ENCODE results near the gene FOXI1.
"Not testable (repeated sequence)": the region's sequence is repeated elsewhere in the genome, so short reads cannot be mapped to it uniquely, and the experiment has no call there.

The FOXI1 gene

GRCh38 chr5:170092455-170093101 is 13.1 kb upstream of the FOXI1 start:
- no peak for DNase-seq (ENCODE audit: low read depth in 2 of 3, low spot score in 1 of 3)

GRCh38 chr5:170094329-170094728 is 11.4 kb upstream of the FOXI1 start:
- DNase-seq (ENCODE audit: low read depth in 2 of 3, low spot score in 1 of 3) = not testable (repeated sequence)

DNA sequence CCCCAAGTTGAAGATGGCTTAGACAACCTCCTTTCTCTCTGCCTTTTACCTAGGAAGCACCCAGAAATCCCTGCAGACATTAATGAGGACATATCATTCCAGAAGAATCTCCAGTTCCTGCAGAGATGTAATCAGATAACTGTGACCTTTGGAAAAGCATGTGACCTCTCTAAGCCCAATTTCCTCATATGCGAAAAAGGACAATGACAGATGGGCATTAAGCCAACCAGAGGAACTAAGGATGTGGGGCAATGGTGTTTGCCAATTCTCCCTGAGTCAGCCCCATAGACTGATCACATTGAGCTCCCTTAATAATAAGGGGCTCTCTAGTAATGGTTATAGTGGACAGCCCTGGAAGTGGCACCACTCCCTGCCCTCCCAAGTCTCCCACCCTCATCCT is 10.1 kb upstream of the FOXI1 start:
- DNase-seq (ENCODE audit: low read depth in 2 of 3, low spot score in 1 of 3) = no peak

DNA sequence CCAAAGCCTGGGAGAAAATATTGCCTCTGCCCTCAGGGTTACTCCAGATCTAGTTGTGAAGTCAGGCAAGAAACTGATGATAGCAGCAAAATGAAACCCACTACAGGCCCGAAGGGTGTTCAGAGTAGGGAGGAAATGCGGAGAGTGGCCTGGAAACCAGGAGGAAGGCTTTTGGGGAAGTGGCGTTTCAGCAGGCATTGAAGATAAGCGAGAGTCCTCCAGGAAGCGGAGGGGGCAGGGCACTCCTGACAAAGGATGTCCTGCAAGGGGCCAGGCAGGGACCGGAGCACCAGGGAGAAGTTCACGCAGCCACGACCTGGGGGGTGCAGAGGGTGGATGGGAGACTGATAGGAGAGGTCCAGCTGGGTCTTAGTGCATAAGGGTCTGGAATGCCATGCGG is 7.8 kb upstream of the FOXI1 start:
- DNase-seq (ENCODE audit: low read depth in 2 of 3, low spot score in 1 of 3) = no peak

DNA sequence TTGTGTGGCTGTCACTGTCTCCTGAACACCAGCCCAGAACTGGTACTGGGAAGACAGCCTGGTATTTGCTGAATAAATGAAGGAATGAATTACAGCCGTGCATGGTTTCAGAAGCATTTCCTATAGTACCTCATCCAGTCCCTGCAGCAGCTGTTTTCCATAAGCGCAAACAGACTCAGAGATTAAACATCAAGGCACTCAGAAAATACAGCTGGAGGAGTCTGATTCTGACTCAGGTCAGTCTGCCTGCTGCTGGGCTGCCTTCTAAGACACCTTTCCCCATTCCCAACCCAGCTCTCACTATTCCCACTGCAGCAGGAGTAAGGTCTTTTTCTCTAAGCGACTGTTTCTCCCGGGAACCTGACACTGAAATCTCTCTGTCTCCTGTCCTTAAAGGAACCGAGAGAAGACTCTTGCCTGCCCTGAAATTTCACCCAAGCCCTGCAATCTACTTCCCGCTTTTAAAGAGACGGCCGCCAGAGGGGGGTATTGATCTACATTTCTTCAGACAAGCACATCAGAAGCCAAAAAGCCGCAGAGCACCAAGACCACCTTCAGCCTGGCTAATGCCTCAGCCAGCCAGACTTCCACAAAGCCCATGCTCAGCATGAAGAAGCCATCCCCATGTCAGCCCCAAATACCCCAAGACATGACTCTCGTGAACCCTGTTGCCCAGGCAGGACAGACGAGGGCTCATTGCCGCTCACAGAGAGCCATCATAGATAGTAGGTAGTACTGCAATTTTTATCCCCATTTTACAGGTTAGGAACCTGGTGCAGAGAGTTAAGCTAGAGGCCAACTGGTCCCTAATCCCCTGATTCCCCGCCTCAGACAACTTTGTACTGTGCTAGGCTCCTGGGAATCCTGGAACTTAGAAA is 5.4 kb upstream of the FOXI1 start:
- peak; percentile 49 to 65 (median 61) for DNase-seq (ENCODE audit: low read depth in 2 of 3, low spot score in 1 of 3)

DNA sequence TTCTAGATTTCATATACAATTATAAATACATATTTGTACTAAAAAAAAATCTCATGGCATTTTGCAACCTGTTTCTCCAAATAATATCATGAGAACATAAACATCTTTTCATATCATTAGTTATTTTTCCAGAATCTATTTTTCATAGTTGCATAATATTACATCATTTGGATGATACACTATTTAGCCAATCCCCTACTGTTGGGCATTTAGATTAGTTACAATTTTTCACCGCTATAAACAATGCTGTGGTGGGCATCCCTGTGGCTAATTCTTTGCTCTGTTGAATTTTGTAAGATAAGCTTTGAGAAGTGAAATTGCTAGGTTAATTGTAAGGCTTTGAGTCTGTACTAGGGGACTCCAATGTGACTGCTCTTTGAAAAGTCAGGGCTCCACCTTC is 2.2 kb upstream of the FOXI1 start:
- DNase-seq (ENCODE audit: low read depth in 2 of 3, low spot score in 1 of 3) = no peak

DNA sequence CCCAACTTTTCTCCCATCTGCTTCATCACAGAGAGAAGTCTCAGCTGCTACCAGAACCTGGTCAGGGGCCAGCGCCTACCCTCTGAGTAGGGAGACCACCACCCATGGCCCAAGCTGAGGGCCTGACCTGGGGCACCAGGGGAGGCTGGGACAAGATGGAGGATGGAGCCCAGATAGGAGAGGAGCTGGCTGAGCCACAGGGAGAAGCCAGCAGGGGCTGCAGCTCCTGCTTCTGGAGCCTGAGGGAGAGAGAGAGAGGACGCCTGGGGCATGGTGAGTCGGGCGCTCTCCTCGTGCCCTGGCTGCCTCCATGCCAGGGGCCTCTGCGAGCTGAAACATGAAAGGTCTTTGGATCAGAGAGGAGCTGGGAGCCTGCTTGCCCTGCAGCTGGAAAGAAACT is 1.4 kb upstream of the FOXI1 start:
- DNase-seq (ENCODE audit: low read depth in 2 of 3, low spot score in 1 of 3) = no peak

- DNase-seq (ENCODE audit: low read depth in 2 of 3, low spot score in 1 of 3) = no peak
These were observed 987 bp upstream of the FOXI1 start for GRCh38 chr5:170104710-170105109.

GRCh38 chr5:170107674-170108073 is 2.0 kb downstream of the FOXI1 start:
- DNase-seq (ENCODE audit: low read depth in 2 of 3, low spot score in 1 of 3) = no peak

DNA sequence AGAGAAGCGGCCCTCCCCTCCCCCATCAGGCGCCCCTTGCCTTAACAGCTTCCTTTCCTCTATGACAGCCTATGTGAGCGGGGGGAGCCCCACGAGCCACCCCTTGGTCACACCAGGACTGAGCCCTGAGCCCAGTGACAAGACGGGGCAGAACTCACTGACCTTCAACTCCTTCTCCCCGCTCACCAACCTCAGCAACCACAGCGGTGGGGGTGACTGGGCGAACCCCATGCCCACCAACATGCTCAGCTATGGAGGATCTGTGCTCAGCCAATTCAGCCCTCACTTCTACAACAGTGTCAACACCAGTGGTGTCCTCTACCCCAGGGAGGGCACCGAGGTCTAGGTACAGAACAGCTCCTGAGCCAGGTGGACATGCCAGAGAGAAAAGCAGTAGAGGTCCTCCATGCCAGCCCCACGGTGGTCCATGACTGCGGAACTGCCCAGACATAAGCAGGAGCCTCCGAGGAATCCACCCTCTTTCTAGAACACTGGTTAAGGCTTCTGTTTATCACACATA is 2.6 kb downstream of the FOXI1 start:
- DNase-seq (ENCODE audit: low read depth in 2 of 3, low spot score in 1 of 3) = no peak

DNA sequence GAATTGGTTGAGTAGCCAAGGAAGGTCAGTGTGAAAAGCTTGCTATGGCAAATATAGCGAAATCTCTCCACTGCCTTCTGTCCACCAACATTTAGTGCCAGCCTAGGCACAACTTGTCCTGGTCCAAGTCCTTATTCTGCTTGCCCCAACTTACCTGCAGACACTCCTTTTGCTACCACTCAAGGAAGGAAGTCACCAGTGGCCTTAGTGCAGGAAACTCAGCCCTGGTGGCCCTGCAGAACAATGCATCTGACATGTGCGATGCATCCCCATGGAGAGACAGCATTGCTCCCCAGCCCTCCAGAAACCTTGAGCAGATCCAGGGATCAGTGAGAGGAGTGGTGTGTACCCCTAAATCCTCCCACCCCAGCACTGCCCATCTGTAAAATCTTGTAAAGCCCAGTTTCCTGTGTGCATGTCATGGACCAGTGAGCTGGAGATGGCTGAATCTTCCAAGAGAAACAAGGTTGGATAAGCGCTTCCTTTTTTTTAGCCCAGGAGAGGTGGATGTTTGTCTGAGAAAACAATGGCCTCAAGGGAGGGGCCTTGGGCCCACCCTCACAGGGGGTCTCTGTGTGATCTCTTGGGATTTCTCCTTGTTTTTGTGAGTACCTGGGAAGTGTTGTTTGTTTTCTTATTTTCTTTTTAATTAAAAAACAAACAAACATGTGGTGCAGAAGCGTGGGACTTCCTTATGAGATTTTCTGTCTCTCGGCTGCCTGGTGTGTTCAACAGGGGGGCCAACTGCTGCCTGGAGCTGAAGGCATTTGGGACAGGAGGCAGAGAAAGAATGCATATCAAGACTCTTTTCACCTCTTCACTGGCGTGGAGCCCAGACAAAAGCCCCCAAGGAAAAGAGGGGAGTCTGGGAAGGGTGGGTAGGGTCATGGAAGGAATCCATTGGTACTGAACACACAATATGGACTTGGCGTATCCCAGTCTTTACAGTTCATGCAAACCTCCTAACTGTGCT is 3.6 kb downstream of the FOXI1 start:
- no peak for DNase-seq (ENCODE audit: low read depth in 2 of 3, low spot score in 1 of 3)

GRCh38 chr5:170110403-170111087 is 4.8 kb downstream of the FOXI1 start:
- no peak for DNase-seq (ENCODE audit: low read depth in 2 of 3, low spot score in 1 of 3)

DNA sequence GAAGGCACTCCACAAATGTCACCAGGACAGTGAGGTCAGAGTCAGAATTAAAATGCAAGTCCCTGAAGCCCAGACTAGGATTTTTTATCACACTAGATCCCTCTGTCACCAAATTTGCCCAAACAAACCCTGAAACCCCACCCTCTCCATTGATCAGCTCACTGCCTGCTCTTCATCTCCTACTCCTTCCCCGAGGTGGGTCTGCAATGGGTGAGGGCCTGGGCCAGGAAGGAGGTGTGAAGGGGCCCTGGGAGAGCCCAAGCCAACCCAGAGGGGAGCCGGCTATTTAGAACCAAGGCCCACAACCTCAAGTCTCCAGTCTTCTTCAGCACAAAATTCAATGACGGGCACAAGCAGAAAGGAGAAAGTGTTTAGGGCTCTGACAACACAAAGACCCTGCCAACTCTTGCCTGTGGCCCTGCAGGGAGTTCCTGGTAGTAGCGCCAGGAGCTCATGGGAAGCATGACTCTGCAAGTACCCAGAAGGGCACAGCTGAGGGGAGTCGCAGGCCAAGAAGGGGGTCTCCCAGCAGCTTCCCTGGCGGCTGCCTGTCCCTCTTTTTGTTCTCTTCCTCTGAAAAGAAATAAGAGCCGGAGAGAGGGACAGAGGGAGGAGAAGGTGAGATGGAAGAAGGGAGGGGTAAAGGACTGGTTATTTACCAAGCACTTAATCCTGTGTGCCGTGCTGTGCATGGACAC is 5.5 kb downstream of the FOXI1 start:
- DNase-seq (ENCODE audit: low read depth in 2 of 3, low spot score in 1 of 3) = no peak

DNA sequence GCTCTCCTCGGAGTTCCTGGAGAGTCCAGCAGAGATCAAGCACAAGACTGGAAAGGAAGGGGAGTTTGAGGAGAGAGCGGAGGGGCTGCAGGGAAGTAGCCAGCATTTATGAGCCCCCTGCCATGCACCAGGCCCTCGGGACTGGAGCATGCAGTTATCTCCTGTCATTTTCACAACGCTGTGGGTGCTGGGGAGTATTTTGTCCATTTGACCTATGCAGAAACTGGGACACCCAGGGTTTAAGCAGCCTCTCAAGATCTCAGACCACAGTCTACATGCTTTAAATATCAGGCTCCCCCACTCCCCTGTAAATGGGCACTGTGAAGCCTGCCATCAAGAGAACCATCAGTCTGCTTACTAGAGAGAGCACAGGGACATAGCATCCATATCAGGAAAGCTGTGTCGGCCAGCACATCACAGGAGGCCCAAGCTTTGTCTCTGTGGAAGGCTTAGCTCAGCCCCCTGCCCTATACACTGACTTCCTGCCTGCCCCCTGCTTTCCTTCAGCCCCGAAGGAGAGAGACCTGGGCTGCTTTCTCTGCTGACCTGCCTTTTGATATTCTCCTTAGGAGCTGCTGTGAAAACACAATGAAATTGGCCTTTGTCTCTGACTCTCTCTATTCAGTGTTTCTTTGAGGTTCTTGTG is 7.3 kb downstream of the FOXI1 start:
- DNase-seq (ENCODE audit: low read depth in 2 of 3, low spot score in 1 of 3) = no peak

DNA sequence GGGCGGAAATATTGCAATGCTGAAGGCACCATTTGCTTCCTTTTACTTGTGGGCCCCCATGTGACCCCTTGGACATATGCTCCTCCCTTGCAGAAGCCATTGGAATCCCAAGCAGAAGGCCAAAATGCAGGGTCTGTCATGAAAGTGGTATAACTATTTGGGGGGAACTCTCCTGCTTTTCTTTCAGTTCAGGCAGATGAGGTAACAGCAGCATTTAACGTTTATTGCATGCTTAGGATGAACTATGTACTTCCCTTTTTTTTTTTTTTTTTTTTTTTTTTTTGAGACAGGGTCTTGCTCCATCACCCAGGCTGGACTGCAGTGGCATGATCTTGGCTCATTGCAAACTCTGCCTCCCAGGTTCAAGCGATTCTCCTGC is 7.8 kb downstream of the FOXI1 start:
- no peak for DNase-seq (ENCODE audit: low read depth in 2 of 3, low spot score in 1 of 3)

DNA sequence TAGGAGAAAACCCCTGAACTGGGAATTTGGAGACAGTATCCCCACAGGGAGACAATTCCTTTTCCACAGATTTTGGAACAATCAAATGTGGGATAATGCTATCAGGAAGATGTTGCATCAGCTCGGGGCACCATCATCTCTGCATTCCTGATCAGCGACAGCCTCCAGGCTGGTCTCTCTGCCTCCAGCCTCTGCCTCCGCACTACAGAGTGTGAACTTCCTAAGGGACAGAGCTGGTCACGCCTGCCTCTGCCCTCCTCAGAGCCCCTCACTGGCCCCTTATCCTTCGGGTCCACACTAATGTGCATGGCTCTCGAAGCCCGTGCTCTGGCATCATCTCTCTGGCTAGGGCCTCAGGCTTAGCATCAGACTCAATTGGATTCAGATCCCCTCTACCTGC is 8.6 kb downstream of the FOXI1 start:
- no peak for DNase-seq (ENCODE audit: low read depth in 2 of 3, low spot score in 1 of 3)

DNA sequence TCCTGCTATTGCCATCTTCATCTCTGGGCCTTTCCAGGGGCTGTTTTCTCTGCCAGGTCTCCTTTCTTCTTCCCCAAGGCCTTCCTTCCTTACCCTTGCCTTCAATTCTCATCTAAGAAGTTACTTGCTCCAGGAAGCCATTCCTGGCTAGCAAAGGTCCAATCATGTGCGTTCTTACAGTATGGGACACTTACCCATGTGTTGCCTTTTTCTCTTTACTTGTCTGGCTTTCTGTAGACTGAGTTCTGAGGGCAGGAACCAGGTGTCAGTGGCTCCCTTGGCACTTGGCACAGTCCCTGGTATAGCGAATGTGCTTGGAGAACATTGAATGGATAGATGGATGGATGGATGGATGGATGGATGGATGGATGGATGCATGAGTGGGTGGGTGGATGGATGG is 10.2 kb downstream of the FOXI1 start:
- DNase-seq (ENCODE audit: low read depth in 2 of 3, low spot score in 1 of 3) = no peak

- no peak for DNase-seq (ENCODE audit: low read depth in 2 of 3, low spot score in 1 of 3)
These were observed 12.0 kb downstream of the FOXI1 start for GRCh38 chr5:170117736-170118135.

GRCh38 chr5:170120576-170120975 is 14.9 kb downstream of the FOXI1 start:
- no peak for DNase-seq (ENCODE audit: low read depth in 2 of 3, low spot score in 1 of 3)

DNA sequence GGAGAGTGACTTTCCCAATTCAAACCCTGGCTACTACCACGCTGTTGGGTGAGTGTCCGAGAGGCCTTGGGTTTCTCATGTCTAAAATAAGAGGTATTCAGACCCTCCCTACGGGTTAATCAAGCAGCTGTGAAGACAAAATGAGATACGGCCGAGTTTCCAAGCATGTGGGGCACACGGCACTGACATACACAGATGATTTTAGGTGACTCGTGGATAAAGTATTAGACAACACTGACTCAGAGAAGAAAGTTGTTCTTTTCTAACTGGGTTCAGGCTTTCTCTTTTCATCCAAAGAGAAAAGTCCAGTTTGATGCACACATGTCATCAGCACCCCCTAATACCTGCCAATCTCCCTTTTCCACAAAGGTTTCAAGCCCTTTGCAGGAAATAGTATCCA is 15.6 kb downstream of the FOXI1 start:
- no peak for DNase-seq (ENCODE audit: low read depth in 2 of 3, low spot score in 1 of 3)

Data from stimulated activated CD4-positive, alpha-beta T cell treated with anti-CD3 and anti-CD28 coated beads, Interleukin-12 subunit alpha, Interleukin-12 subunit beta, amount 100 ng/mL, for 48 hours (primary cell).